Stomach (tissue), 9 donors: ENCODE data around the gene NCOR1. TPM values are rescaled to one million over a fixed set of nuclear protein-coding genes. Genes with fewer than 3 reads are reported as not detected.
"Not testable (repeated sequence)": the region's sequence is repeated elsewhere in the genome, so short reads cannot be mapped to it uniquely, and the experiment has no call there.

Source experiments
- DNase-seq, 2 donors: peaks; one replicate each; pipeline versions ENCODE4 v3.0.0 to v3.0.0-alpha.2; 2013 to 2019
- H3K27ac ChIP-seq, 5 donors: fragments of 200-600 bp in 4 of 5; sonication (generic) in 4 of 5; one replicate each; pipeline ENCODE4 v1.5.1; 2013 to 2019; ENCODE audit warnings: mild to moderate bottlenecking in 1 of 5, moderate library complexity in 1 of 5
- H3K27me3 ChIP-seq, 3 donors: fragments of 200-600 bp; sonication (generic); one replicate each; pipeline ENCODE4 v1.5.1; 2017 to 2019; ENCODE audit warnings: mixed run types in 1 of 3
- H3K36me3 ChIP-seq, 4 donors: fragments of 200-600 bp; sonication (generic); 1 replicate in 3 of 4; 2 replicates in 1 of 4; pipeline ENCODE4 v1.5.1; 2016 to 2019
- H3K4me1 ChIP-seq, 4 donors: fragments of 200-600 bp; sonication (generic); one replicate each; pipeline ENCODE4 v1.5.1; 2016 to 2019
- H3K4me3 ChIP-seq, 4 donors: fragments of 200-600 bp; sonication (generic) in 3 of 4; one replicate each; pipeline ENCODE4 v1.5.1; 2016 to 2019; ENCODE audit warnings: mild to moderate bottlenecking in 1 of 4
- H3K9me3 ChIP-seq, 4 donors: fragments of 200-600 bp; sonication (generic); one replicate each; pipeline ENCODE4 v1.5.1; 2016 to 2019
- EP300 ChIP-seq: sonication (generic); formaldehyde crosslinking; IDR thresholded peaks from one replicate; pipeline ENCODE4 v1.6.1; 2017; ENCODE audit warnings: antibody characterized with exemption
- POLR2A ChIP-seq, 4 donors: fragments of 450-650 bp; IDR thresholded peaks; one replicate each; pipeline ENCODE4 v1.6.1; 2016; ENCODE audit warnings: antibody characterized with exemption in 4 of 4, control low read depth in 2 of 4, mild to moderate bottlenecking in 1 of 4, moderate library complexity in 1 of 4
- POLR2AphosphoS5 ChIP-seq, 3 donors: sonication (generic); formaldehyde crosslinking; IDR thresholded peaks; one replicate each; pipeline ENCODE4 v1.6.1; 2016; ENCODE audit warnings: antibody characterized with exemption in 3 of 3
- WGBS, 5 donors: extraction: QIAGEN DNeasy Blood & Tissue Kit in 3 of 5; methylation state at CpG; one replicate each; pipeline versions ENCODE4 v1.1.5 to v1.1.7; 2013 to 2018; 5-methylcytosine and 5-hydroxymethylcytosine counted together
- intact Hi-C: fragments of 100-400 bp; cut with DNase I; formaldehyde crosslinking; loops from one replicate; pipeline ENCODE4 v1.15.1; 2023; ENCODE audit warnings: low total_unique reads
- polyA plus RNA-seq, 3 donors: library from polyadenylated mRNA; stranded (reverse); fragments of 200-250 nt; gene quantifications; one replicate each; pipeline ENCODE4 v1.2.3, GENCODE V29; 2013
- total RNA-seq, 5 donors: library from RNA; depleted of rRNA; stranded (reverse); fragments of >200 nt; gene quantifications; one replicate each; pipeline versions ENCODE4 v1.1.0 to v1.2.3, GENCODE V29; 2014 to 2016
- TF ChIP-seq, protein P1 (sequence below), 7 experiments: fragments of 450-650 bp in 4 of 7; fragments of 200-600 bp in 3 of 7; sonication (generic) in 3 of 7; IDR thresholded peaks; one replicate each; pipeline ENCODE4 v1.5.1; 2016 to 2019; ENCODE audit warnings: antibody characterized with exemption in 7 of 7, control low read depth in 2 of 7, mild to moderate bottlenecking in 1 of 7
- donor health status: healthy with polysubstance abuse.
- donor health status: Bipolar disorder and iron deficiency.
- donor health status: healthy.

Gene NCOR1
- total and polyA plus RNA-seq, 8 donors: 28.7 to 444 (median 255) TPM

DNA sequence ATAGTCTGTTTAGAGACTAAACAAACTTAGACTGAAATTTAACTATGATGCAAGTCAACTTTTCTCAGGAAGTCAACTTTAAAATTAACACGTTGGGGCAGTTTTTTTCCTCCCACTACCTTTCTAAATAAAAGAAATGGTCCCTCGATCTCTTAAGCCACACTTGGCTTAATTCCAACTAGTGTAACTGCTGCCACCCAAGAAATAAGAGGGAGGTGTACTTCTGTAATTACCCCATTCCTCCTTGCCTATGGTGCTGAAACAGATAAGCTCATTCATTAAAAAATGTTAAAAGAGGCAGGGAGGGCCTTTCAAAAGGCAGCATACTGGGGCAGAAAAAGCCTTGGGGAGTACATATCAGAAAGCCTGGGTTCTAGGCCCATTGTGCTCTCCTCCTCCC, 59.8 kb downstream of the NCOR1 start:
- H3K36me3 ChIP-seq: peaks cover 14 to 87% (median 78%) of the 10 kb centered on the region in 4 donors
- no peaks in the 10 kb centered on the region for H3K9me3 ChIP-seq
- H3K27ac ChIP-seq: no peak overlapping the region
- H3K4me3 ChIP-seq: no peak overlapping the region
- TF ChIP-seq EP300 (no peak), POLR2A (IDR thresholded peaks at IDR 0.05) (no peak), POLR2AphosphoS5 (IDR thresholded peaks at IDR 0.05) (no peak)
- TF ChIP-seq, protein P1, sequence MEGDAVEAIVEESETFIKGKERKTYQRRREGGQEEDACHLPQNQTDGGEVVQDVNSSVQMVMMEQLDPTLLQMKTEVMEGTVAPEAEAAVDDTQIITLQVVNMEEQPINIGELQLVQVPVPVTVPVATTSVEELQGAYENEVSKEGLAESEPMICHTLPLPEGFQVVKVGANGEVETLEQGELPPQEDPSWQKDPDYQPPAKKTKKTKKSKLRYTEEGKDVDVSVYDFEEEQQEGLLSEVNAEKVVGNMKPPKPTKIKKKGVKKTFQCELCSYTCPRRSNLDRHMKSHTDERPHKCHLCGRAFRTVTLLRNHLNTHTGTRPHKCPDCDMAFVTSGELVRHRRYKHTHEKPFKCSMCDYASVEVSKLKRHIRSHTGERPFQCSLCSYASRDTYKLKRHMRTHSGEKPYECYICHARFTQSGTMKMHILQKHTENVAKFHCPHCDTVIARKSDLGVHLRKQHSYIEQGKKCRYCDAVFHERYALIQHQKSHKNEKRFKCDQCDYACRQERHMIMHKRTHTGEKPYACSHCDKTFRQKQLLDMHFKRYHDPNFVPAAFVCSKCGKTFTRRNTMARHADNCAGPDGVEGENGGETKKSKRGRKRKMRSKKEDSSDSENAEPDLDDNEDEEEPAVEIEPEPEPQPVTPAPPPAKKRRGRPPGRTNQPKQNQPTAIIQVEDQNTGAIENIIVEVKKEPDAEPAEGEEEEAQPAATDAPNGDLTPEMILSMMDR (IDR thresholded peaks at IDR 0.05): no peak
- no peaks in the 10 kb centered on the region for H3K27me3 ChIP-seq
- H3K4me1 ChIP-seq: peaks cover 0 to 29% (median 17%) of the 10 kb centered on the region in 4 donors
- 16 to 31% (median 24%) methylated on average over 2 of the region's 2 CpGs for WGBS, 5 donors
- intact Hi-C loops: no loop called here
- DNase-seq: peak in 1 of 2 donors; percentile 28

DNA sequence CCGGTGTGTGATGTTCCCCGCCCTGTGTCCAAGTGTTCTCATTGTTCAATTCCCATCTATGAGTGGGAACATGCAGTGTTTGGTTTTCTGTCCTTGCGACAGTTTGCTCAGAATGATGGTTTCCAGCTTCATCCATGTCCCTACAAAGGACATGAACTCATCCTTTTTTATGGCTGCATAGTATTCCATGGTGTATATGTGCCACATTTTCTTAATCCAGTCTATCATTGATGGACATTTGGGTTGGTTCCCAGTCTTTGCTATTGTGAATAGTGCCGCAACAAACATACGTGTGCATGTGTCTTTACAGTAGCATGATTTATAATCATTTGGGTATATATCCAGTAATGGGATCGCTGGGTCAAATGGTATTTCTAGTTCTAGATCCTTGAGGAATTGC, 63.0 kb downstream of the NCOR1 start:
- DNase-seq, H3K4me3 ChIP-seq, H3K27ac ChIP-seq, H3K27me3 ChIP-seq, H3K9me3 ChIP-seq, intact Hi-C loops: not testable (repeated sequence)
- Histone ChIP-seq H3K4me1 (peaks cover 0 to 18% (median 11%) of the 10 kb centered on the region in 4 donors), H3K36me3 (peaks cover 14 to 90% (median 75%) of the 10 kb centered on the region in 4 donors)
- WGBS, 5 donors: 81 to 99% (median 84%) methylated on average over 6 of the region's 6 CpGs

DNA sequence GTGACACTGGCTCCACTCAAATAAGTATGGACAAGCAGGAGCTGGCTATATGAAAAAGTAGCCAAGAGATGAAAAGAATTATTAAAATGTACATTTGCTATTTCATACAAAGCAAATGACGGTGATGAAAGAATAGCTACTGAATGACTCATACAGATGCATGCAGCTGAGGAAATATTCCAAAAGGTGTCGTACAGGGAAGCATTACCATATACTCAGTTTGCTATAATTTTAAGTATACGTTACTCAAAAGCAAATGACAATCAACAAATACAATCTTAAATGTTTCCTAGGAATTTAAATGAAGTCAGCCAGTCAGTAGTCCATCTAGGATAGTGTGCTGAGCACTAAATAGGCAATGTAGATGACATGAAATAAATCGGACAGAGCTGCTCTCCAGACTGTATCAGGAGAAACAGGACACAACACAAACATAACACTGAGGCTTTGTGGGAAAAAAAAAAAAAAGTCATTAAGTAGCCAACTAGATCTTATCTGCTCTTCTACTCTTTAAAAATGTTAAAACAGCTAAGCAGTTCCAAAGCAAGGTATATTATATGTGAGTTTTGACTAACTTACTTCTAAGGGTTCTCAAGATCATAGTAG, 65.0 kb downstream of the NCOR1 start:
- peaks cover 0 to 11% (median 5%) of the 10 kb centered on the region in 4 donors for H3K4me1 ChIP-seq
- peaks cover 17 to 93% (median 84%) of the 10 kb centered on the region in 4 donors for H3K36me3 ChIP-seq
- H3K27ac ChIP-seq: no peak overlapping the region
- intact Hi-C loops: no loop called here
- 66 to 78% (median 74%) methylated on average over 4 of the region's 4 CpGs for WGBS, 5 donors
- H3K27me3 ChIP-seq: no peaks in the 10 kb centered on the region
- no peak overlapping the region for H3K4me3 ChIP-seq
- TF ChIP-seq, protein P1 (IDR thresholded peaks at IDR 0.05): no peak
- TF ChIP-seq EP300 (no peak), POLR2AphosphoS5 (IDR thresholded peaks at IDR 0.05) (no peak), POLR2A (IDR thresholded peaks at IDR 0.05) (no peak)
- H3K9me3 ChIP-seq: no peaks in the 10 kb centered on the region
- DNase-seq: no peak

DNA sequence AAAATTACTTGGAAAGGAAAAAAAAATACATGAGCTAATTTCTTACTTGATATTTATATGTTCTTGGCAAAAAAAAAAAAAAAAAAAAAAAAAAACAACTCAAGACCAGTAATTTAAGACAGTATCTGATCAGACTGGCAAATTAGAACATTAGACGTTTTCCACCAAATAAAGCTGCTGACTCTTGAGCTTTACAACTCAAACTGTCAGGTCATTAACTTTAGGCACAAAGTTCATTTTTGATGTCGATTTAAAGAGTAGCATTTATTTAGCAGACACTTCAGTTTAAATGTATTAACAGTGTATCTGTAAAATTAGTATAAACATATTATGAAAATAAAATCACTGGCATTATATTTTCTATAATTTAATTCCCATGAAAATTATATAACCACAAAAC, 66.7 kb downstream of the NCOR1 start:
- peaks cover 27 to 100% (median 89%) of the 10 kb centered on the region in 4 donors for H3K36me3 ChIP-seq
- H3K27ac ChIP-seq: no peak overlapping the region
- 81 to 96% (median 93%) methylated on average over 2 of the region's 2 CpGs for WGBS, 5 donors
- no peaks in the 10 kb centered on the region for H3K9me3 ChIP-seq
- peaks cover 0 to 11% (median 4%) of the 10 kb centered on the region in 4 donors for H3K4me1 ChIP-seq
- H3K27me3 ChIP-seq: no peaks in the 10 kb centered on the region
- no peak overlapping the region for H3K4me3 ChIP-seq
- TF ChIP-seq, protein P1 (IDR thresholded peaks at IDR 0.05): no peak
- no peak for TF ChIP-seq POLR2AphosphoS5 (IDR thresholded peaks at IDR 0.05)
- no peak for TF ChIP-seq EP300
- no peak for TF ChIP-seq POLR2A (IDR thresholded peaks at IDR 0.05)
- DNase-seq: no peak
- intact Hi-C loops: no loop called here

DNA sequence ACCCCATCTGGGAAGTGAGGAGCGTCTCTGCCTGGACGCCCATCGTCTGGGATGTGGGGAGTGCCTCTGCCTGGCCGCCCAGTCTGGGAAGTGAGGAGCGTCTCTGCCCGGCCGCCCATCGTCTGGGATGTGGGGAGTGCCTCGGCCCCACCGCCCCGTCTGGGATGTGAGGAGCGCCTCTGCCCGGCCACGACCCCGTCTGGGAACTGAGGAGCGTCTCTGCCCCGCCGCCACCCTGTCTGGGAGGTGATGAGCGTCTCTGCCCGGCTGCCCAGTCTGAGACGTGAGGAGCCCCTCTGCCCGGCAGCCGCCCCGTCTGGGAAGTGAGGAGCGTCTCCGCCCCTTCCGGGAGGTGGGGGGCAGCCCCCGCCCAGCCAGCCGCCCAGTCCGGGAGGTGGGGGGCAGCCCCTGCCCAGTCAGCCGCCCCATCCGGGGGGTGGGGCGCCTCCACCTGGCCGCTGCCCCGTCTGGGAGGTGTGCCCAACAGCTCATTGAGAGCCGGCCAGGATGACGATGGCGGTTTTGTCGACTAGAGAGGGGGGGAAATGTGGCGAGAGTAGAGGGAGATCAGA, 69.9 kb downstream of the NCOR1 start:
- H3K4me3 ChIP-seq, H3K27me3 ChIP-seq, H3K9me3 ChIP-seq, intact Hi-C loops, DNase-seq: not testable (repeated sequence)
- Histone ChIP-seq H3K4me1 (peaks cover 0 to 31% (median 19%) of the 10 kb centered on the region in 4 donors), H3K27ac (peak overlapping the region in 1 of 5 donors; percentile 33), H3K36me3 (peaks cover 28 to 99% (median 84%) of the 10 kb centered on the region in 4 donors)
- 89 to 98% (median 95%) methylated on average over 17 to 40 of the region's 40 CpGs for WGBS, 5 donors
